Measurements from ENCODE around the gene ADAMTS6.
"Not testable (repeated sequence)": the region's sequence is repeated elsewhere in the genome, so short reads cannot be mapped to it uniquely, and the experiment has no call there.

ADAMTS6 gene

DNA sequence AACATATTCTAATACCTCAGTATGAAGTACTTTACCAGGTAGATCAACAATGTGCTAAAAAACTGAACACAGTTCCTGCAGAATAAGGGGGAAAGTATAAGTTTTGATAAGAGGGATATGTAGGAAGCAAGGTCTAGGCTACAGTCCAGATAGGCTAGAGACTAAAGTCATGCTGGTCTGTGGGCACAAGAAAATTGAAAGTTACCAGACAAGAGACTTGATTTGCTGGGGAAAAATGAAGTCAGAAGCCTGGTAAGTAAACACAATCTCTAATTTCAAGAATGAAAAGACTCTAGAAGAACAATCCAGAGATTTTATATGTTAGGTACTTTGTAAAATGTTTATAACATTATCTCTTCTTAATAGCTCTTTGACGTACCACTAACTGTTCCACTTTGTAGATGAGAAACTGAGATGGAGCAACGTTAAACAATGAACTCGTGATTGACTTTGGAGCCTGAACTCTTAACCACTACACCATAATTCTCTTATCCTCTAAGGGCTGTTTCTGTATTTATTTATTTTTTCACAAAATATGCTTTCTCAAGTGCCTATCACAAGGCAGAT is 19.5 kb downstream of the ADAMTS6 start:
- no peak for DNase-seq

- DNase-seq = no peak
Observed at GRCh38 chr5:65461490-65461889, 20.2 kb downstream of the ADAMTS6 start.

- no peak for DNase-seq
Observed at GRCh38 chr5:65459995-65460394, 21.7 kb downstream of the ADAMTS6 start.

GRCh38 chr5:65455064-65455463 is 26.7 kb downstream of the ADAMTS6 start:
- no peak for DNase-seq

- no peak for DNase-seq
Observed at GRCh38 chr5:65451436-65451835, 30.3 kb downstream of the ADAMTS6 start.

DNA sequence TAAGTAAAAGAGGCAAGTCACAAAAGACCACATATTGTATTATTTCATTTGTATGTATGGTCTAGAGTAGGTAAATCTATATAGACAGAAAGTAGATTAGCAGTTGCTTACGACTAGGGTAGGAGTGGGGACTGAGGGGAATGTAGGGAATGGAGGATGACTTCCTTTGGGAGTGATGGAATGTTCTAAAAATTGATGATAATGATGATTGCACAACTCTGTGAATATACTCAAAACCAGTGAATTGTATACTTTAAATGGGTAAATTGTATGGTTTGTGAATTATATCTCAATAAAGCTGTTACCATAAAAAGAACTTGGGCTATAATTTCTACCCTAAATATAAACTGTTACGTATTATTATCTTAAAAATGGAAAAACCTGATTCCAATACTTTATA is 35.0 kb downstream of the ADAMTS6 start:
- DNase-seq = no peak

DNA sequence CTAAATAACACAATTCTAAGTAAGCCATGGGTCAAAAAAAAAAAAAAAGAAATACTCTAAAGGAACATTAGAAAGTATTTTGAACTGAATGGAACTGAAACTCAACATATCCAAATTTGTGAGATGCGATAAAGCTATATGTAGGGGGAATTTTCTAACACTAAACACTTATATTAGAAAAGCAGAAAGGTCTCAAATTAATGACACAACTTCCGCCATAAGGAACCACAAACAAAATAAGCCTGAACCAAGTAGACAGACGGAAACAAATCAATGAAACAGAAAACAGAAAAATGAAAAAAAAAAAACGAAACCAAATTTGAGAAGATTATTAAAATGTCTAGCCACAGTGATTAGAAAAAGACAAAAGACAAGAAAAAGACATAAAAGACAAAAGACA is 39.9 kb downstream of the ADAMTS6 start:
- no peak for DNase-seq

GRCh38 chr5:65440456-65440855 is 41.3 kb downstream of the ADAMTS6 start:
- no peak for DNase-seq

- no peak for DNase-seq
Observed at GRCh38 chr5:65434122-65434521, 47.6 kb downstream of the ADAMTS6 start.

DNA sequence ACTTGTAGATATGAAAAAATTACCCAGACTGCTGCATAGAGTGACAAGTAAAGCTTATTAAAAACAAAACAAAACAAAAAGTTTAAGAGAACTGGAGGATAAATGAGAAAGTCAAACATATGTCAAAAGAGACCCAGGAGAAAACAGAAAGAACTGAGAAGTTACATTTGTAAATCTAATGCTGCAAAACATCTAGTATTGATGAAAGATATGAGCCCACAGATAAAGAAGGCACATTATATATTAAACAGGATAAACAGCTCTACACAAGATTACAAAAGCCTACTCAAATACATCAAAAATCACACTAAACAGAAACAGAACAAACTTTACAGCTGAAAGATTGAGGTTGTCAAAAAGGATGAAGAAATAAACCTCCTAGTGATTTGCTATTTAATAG is 55.1 kb downstream of the ADAMTS6 start:
- no peak for DNase-seq

GRCh38 chr5:65423623-65424022 is 58.1 kb downstream of the ADAMTS6 start:
- DNase-seq = no peak

DNA sequence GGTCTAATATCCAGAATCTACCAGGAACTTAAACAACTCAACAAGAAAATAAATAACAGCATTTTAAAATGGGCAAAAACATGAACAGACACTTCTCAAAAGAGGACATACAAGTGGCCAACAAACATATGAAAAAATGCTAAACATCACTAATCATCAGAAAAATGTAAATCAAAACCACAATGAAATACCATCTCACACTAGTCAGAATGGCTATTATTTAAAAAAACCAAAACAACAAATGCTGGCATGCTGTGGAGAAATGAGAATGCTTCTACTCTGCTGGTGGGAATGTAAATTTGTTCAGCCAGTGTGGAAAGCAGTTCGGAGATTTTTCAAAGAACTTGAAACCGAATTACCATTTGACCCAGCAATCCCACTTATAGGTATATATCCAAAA is 63.1 kb downstream of the ADAMTS6 start:
- no peak for DNase-seq

DNA sequence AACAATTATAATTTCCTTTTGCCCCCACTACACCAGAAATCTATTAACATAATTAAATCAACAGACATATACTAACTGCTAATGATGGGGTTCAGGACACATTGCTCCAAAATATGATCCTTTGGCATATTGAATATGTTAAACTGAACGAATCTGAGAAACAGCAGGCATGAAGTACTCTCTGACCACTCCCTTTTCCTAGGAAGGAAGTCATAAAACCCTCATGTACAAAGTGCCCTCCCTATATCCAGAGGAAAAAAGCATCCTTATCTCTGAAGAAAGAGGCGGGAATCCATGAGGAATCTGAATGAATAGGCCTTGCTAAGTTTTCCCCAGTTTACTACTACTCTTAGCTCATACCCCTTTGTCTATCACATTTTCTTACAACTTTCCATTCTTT is 67.9 kb downstream of the ADAMTS6 start:
- no peak for DNase-seq

DNA sequence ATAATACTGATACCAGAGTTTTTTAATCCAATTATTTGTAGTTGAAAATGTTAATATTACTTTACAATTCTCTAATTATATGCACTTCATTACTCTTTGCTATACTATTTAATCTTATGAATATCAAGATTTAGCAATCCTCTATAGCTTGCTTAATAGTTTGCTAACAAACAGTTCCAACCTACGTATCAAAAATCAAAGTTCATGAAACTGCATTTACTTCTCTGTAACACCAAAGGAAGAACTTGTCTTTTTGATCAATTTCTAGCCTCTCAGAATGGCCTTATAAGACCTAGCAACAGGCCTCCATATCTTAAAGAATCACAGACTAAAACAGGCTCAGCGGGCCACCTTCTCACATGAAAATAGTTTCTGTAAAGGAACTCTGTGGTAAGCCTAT is 68.9 kb downstream of the ADAMTS6 start:
- no peak for DNase-seq

GRCh38 chr5:65411356-65411755 is 70.4 kb downstream of the ADAMTS6 start:
- no peak for DNase-seq

GRCh38 chr5:65395526-65396155 is 86.1 kb downstream of the ADAMTS6 start:
- DNase-seq = no peak

DNA sequence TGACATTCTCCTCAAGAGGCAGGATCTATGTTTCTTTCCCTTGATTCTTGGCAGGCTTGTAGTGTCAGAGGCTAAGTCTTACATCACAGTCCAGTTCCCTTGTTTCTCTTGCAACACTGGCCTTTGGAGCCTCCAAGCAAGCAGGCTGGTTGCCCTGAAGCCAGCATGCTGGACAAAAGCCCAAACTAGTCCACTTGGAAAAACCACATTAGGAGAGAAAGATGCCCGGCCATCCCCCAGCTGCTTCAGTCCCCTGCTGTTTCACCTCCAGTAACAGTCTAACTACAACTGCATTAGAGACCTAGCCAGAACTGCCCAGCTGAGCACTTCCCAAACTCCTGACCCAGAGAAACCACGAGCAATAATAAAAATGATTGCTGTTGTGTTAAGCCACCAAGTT is 87.6 kb downstream of the ADAMTS6 start:
- no peak for DNase-seq

GRCh38 chr5:65391591-65391990 is 90.1 kb downstream of the ADAMTS6 start:
- DNase-seq = no peak

GRCh38 chr5:65390208-65390607 is 91.5 kb downstream of the ADAMTS6 start:
- DNase-seq = no peak

DNA sequence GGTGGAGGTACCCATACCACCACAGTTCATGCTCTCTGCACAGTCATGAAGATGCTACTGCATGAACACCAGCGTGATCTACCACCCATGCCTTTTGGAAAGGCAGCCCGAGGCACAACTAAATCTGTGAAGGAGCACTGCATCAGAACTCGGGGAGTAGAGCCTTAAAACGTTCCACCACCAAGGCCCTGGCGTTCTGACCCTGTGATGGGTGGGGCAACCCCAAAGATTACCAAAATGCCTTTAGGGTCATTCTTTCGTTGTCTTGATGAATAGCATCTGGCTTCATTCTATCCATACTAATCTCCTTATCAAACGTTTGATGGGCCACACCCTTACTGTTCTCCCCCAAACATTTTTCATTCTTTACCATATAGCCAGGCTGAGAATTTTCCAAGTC is 97.9 kb downstream of the ADAMTS6 start:
- DNase-seq = no peak

DNA sequence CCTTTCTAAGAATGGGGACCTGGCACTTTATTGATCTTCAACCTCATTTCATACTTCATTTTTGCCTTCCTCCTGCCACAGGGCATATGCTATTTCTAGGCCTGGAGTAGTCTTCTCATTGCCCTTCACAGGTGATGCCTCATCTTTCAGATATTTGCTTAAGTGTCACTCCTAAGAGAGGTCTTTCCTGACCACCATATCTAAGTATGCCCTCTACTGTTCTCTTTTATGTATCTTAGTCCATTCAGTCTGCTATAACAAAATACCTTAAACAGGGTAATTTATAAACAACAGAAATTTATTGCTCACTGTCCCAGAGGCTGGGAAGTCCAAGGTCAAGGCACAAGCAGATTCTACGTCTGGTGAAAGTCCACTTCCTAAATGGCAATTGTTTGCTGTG is 99.1 kb downstream of the ADAMTS6 start:
- DNase-seq = no peak

DNA sequence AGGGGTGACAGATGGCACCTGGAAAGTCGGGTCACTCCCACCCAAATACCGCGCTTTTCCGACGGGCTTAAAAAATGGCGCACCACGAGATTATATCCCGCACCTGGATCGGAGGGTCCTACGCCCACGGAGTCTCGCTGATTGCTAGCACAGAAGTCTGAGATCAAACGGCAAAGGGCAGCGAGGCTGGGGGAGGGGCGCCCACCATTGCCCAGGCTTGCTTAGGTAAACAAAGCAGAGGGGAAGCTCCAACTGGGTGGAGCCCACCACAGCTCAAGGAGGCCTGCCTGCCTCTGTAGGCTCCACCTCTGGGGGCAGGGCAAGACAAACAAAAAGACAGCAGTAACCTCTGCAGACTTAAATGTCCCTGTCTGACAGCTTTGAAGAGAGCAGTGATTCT is 111.2 kb downstream of the ADAMTS6 start:
- DNase-seq = not testable (repeated sequence)

- no peak for DNase-seq
Observed at GRCh38 chr5:65366655-65367054, 115.1 kb downstream of the ADAMTS6 start.

DNA sequence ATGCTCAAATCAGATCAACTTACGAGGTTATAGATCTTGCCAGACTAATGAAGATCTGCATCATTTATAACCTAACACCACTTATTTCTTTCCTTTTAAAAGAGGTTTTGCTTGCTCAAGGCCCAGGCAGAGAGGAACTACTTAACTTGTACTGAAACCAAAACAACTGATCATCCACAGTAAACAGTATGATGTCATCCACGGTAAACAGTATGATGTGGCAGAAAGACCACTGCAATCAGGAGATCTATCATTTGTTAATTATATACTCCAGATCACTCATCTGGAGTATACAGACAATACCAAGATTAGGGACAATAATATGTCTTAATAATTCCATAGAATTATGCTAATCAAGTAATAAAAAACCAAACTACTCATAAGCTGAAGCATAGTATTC is 116.8 kb downstream of the ADAMTS6 start:
- no peak for DNase-seq

DNA sequence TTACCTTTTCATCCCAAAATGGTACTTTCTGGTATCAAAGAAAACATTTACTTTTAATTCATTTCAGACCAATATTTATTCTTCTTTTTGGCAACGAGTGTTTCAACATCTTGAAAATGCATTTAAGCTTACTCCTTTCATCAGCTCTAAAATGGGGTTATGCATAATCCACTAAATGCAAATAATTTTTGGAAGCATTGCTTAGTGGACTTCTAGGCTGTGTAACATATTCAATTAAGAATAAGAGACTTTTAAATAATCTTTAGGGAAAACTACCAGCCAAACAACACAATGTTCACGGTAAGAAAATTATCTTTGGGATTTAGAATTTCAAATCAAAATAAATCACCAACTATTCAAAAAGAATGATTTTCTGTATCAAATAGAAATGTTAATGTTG is 118.2 kb downstream of the ADAMTS6 start:
- no peak for DNase-seq

Data from NCI-H2107 (cell line).